DMS 273 treated with DMSO at 0.1 percent for 48 hours (cell line): ENCODE results near the gene ADCYAP1R1.

Experiments used
- DNase-seq: peaks from one replicate; lab custom pipeline; 2025; lab: John Stamatoyannopoulos, UW

Gene ADCYAP1R1

GRCh38 chr7:31068006-31068675 lies 16.0 kb downstream of the ADCYAP1R1 start:
- DNase-seq: no peak

DNA sequence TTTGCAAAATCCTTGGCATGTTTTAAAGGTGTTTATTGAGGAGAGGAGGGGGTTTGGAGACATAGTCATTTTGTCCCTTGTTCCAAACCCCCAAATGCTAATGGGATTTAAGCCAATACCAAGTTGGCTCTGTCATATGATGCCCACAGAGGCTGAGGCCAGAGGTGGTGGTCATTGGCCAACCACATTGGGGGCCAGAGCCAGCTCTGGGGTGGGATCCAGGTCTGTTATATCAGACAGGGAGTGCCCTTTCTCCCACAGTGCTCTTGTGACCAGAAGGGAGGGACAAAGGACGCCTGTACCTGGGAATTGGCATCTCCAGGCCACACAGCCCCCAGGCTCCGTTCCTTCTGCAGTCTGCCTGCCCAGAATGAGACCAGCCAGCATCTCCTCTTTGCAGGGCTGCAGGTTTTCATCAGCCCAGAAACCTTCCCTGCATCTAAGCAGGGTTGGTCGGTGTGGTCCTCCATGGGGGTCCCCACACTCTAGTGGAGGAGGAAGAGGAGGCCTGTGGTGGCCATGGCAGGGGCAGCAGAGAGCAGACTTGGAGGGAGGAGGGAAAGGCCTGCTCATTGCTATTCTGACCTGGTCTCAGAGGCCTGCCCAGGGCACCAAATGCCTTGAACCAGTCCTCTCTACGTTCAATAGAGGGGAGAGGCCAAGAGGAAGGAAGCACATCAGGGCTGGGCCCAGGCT lies 17.9 kb downstream of the ADCYAP1R1 start:
- DNase-seq: no peak

GRCh38 chr7:31070991-31071644 lies 19.0 kb downstream of the ADCYAP1R1 start:
- DNase-seq: no peak

- no peak for DNase-seq
Observed at GRCh38 chr7:31071645-31072029, 19.5 kb downstream of the ADCYAP1R1 start.

GRCh38 chr7:31073326-31074119 lies 21.4 kb downstream of the ADCYAP1R1 start:
- DNase-seq: no peak

DNA sequence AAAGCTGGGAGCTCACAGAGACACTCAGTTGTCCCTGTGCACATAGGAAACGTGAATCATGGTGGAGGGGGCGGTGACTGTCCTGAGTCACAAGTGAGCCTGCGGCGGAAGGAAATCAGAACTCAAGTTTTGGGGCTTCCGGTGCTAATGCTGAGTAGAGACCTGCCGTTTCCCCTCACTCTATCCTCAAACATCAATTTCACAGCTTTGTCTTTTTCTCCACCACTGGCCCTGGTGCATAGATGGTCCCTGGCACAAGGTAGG lies 21.9 kb downstream of the ADCYAP1R1 start:
- no peak for DNase-seq

DNA sequence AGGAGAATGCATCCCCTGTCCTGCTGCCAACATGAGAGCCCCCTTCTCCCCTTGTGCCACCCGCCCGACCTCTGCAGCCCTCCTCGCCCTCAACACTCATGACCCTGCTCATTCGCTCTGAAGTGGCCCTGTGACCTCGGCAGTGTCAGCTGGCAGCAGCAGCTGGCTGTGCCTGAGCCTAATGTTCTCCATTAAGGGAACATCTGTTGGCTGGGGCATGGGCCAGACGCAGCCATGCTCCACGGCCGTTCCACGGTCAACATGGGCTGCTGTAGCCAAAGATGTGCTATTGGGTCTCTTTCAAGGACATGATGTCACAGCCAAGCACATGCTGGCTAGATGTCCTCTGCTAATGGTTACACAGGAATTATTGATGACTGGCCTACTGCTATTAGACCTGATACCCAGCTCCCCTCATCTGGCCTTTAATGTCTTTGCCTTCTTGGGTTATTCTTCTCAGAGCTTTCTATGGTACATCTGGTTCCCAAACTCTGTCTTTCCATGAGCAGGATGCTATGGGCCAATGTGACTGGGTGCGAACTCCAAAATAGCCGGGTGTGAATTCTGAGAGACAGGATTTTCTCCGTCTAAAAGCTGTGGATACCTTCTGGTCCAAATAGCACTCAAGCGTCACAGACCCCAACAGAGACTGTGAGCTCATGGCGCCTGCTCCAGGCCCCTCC lies 22.4 kb downstream of the ADCYAP1R1 start:
- DNase-seq: peak; percentile 53

- no peak for DNase-seq
Observed at GRCh38 chr7:31075086-31075405, 22.9 kb downstream of the ADCYAP1R1 start.

- DNase-seq: no peak
Observed at GRCh38 chr7:31076051-31076450, 23.9 kb downstream of the ADCYAP1R1 start.

- DNase-seq: no peak
Observed at GRCh38 chr7:31076641-31077310, 24.7 kb downstream of the ADCYAP1R1 start.

- no peak for DNase-seq
Observed at GRCh38 chr7:31077484-31078362, 25.6 kb downstream of the ADCYAP1R1 start.

DNA sequence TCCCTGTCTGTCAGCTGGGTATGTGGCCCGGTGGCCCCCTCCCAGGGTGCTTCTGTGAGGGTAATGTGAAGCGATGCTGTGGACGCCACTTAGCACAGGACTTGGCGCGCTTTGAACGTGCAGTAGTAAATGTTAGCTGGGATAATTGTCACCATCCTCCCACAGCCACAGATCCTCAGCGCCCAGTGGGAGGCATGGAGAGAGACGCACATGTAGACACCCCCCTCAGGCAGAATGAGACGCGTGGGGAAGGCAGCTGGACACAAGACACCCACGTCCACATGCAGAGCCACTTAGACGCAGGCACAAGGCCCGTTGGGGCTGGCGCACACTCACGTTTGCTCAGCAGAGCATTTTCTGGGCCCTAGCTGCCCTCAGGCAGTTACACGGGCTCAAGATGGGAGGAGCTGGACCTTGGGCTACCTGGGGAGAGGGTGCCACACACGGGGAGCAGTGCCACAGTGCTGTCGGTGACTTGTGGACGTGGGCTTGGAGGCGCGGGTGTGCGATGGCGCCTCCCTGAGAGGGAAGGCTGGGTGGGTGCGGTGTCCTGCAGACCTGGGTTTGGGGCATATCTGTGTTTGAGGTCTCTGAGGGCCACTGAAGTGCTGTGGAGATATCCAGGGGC lies 26.4 kb downstream of the ADCYAP1R1 start:
- no peak for DNase-seq

- no peak for DNase-seq
Observed at GRCh38 chr7:31079126-31079823, 27.2 kb downstream of the ADCYAP1R1 start.

DNA sequence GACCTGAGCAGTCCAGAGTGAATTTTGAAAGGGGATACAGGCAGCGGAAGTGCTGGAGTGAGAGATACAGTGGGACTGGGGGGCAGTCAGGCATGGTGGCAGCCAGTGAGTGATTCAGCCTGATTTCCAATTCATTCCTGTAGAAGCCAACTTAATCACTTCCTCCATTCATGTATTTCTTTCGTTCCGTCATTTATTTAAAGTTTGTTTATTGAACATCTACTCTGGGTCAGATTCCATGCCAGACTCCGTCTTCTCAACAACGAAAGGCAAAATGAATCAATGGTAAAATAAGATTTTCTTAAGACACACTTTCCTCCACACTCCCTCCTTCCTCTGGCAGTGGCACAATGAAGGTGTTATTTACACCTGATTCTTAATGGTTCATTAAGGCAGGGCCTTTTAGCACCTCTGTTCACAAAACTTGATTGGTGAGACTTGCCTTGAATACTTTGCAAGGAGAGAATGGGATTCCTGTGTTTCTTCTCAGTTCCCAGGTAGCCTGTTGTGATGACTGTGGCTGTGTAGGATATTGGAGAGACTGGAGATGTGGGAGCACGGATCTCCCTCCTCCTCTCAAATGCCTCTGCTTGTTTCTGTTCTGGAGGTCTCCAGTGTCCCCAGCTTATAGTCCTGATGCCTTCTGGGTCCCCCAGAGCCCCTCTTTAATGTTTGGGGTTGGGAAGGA lies 27.9 kb downstream of the ADCYAP1R1 start:
- DNase-seq: no peak

- DNase-seq: no peak
Observed at GRCh38 chr7:31080763-31081162, 28.7 kb downstream of the ADCYAP1R1 start.

GRCh38 chr7:31082017-31082416 lies 29.9 kb downstream of the ADCYAP1R1 start:
- DNase-seq: no peak

- DNase-seq: no peak
Observed at GRCh38 chr7:31082447-31082846, 30.3 kb downstream of the ADCYAP1R1 start.

DNA sequence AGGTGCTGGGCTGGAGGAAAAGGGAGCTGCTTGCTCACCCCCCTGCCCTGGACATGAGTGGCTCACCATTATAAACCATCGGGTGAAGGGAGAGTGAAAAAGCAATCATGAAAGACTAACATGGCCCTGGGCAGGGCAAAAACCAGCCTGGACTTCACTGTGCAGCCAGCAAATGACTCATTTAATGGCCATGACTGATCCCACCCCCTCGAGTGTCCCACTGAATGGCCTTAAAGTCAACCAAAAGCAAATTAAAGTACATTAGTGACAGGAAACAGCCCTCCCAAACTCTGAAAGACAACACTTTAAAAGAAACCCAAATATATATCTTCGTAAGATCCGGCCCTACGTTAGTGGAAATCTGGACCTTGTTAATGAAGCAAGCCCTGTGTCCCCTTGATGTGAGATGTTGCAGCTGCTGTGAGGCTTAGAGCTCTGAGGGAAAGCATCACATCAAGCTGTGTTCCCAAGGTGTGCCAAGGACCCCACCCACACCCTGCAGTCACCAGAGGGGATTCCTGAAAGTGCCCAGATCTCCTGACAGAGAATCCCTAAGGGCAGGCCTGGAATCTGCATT lies 31.2 kb downstream of the ADCYAP1R1 start:
- no peak for DNase-seq

GRCh38 chr7:31084226-31084625 lies 32.1 kb downstream of the ADCYAP1R1 start:
- DNase-seq: no peak
